GM19025 (cell line): Measurements from ENCODE around the gene CCDC183.
A peak's percentile ranks its signal among the peaks of the same experiment; 100 is the strongest.
"Not testable (repeated sequence)": the region's sequence is repeated elsewhere in the genome, so short reads cannot be mapped to it uniquely, and the experiment has no call there.

Source experiments
- ATAC-seq: cut with Tn5 transposase; IDR thresholded peaks from one replicate; pipeline ENCODE4 v1.9.1; 2021; ENCODE audit warnings: mild to moderate bottlenecking, low read depth, moderate library complexity; ENCODE audit not compliant: unreplicated experiment

The CCDC183 gene

DNA sequence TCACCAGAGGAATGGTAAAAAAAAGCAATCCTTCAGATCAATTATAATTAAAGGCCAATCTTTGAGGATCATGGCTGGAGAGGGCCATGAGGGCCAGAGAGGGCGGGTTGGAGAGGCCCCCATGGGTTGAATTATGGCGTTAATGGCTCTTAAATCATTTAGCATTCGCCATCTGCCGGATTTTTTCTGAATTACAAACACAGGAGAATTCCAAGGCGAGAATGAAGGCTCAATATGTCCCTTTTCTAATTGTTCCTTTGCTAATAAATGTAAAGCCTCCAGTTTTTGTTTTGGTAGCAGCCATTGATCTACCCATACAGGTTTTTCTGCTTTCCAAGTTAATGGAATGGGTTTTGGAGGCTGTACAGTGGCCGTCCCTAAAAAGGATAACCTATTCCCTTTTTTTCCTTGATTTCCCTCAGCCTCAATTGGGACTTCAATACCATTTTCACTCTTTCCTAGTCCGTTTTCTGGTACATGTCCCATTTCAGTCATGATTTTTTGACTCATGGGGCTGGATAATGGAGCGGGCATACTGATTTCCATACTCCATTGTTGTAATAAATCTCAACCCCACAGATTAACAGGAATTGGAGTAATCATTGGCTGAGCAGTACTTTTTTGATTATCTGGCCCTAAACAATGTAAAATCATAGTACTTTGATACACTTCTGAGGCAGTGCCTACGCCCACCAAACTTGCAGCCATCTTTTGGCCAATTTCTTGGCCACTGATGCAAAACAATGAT, 11.7 kb upstream of the CCDC183 start:
- no peak for ATAC-seq

- no peak for ATAC-seq
These were observed 11.2 kb upstream of the CCDC183 start for GRCh38 chr9:136784997-136785361.

DNA sequence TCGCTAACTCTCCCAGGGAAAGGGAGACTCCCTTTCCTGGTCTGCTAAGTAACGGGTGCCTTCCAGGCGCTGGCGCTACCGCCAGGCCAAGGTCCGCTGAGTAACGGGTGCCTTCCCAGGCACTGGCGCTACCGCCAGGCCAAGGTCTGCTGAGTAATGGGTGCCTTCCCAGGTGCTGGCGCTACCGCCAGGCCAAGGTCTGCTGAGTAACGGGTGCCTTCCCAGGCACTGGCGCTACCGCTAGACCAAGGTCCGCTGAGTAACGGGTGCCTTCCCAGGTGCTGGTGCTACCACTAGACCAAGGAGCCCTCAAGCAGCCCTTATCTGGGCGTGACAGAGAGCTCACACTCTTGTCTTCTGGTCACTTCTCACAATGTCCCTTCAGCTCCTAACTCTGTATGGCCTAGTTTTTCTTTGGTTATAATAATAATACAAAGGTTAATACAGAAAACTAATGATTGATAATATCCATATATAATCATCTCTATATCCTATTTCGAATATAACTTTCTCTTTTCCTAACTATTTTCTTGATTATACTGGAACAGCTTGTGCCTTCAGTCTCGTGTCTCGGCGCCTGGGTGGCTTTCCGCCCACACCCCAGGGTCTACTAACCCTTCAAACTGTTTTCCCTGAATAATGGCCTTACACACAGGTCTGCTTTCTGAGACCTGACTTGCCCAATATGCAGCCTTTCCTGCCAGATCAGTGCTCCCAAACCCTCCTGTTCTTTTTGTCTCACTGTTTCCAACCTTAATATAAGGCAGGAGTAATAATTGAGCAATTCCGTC, 10.4 kb upstream of the CCDC183 start:
- not testable (repeated sequence) for ATAC-seq

- no peak for ATAC-seq
These were observed 9.7 kb upstream of the CCDC183 start for GRCh38 chr9:136786451-136786850.

DNA sequence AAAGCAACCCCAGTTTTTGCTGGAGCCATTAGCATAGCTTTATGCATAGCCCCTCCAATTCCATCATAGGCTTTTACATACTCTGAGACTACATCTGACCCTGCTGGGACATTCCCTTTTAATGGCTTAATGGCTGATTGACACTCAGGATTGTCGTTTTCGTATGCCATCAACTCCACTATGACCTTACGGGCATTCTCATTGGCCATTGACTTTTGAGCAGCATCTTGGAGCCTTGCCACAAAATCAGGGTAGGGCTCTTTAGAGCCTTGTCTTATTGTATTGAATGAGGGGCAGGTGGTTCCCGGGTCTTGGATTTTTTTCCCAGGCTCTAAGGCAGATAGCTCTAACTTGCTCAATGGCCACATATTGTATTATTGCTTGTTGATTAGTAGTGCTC, 9.2 kb upstream of the CCDC183 start:
- ATAC-seq = not testable (repeated sequence)

GRCh38 chr9:136787690-136788400, 8.3 kb upstream of the CCDC183 start:
- ATAC-seq = no peak

DNA sequence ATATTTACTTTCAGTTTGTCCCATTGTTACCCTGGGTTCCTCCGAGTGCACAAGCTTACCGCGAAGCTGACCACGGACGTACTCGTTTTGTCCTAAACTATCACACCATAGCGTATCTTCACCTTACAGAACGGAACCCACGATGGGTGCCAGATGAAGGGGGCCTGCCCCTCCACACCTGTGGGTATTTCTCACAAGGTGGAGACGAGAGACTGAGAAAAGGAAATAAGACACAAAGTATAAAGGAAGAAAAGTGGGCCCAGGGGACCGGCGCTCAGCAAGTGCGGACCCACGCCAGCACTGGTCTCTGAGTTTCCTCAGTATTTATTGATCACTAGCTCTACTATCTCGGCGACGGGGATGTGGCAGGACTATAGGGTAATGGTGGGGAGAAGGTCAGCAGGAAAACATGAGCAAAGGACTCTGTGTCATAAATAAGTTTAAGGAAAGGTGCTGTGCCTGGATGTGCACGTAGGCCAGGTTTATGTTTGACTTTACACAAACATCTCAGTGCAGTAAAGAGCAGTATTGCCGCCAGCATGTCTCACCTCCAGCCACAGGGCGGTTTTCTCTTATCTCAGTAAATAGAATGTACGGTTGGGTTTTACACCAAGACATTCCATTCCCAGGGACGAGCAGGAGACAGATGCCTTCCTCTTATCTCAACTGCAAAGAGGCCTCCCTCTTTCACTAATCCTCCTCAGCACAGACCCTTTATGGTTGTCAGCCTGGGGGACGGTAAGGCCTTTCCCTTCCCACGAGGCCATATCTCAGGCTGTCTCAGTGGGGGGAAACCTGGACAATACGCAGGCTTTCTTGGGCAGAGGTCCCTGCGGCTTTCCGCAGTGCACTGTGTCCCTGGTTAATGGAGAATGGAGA, 7.3 kb upstream of the CCDC183 start:
- not testable (repeated sequence) for ATAC-seq

GRCh38 chr9:136789523-136789937, 6.6 kb upstream of the CCDC183 start:
- ATAC-seq = no peak

DNA sequence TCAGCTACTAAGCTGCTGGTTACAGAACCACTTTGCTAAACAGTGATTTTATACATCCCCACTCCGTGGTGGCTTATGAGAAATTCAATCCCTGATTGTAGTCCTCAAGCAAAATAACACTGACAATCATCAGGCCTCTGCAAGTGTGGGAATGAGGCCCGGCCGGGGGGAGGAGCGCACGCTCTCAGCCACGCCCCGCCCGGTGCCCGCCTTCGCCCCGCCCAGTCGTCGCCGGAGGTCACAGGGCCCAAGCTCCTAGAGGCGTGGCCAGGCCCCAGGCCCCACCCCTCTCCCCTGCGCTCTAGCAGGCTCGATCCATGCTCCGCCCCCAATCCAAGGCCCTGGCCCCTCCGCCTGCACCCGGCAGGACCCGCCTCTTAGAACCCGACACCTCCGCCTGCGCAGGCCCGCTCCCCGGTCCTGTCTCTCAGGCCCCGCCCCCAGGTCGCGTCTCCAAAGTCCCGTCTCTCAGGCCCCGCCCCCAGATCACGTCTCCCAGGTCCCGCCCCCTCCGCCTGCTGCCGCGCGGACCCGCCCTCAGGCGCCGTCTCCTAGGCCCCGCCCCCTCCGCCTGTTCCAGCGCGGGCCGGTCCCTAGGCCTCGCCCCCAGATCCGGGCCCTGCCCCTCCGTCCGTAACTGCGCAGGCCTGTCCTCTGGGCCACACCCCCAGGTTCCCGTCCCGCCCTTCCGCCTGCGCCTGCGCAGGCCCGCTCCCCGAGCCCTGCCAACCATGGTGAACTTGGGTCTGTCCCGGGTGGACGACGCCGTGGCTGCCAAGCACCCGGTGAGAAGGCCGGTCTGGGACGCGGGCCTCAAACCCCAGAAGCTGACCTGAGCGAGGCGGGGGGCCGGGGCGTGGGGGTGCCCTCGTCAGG, 5.3 kb upstream of the CCDC183 start, which contains the start of gene TMEM141:
Gene TMEM141, plus strand, starts transcription at position 705 of the 876 bp plus-strand sequence. Its CDS starts 27 bp downstream, at position 732.
- ATAC-seq = peak; percentile 79

- ATAC-seq = no peak
These were observed 4.4 kb upstream of the CCDC183 start for GRCh38 chr9:136791516-136792276.

DNA sequence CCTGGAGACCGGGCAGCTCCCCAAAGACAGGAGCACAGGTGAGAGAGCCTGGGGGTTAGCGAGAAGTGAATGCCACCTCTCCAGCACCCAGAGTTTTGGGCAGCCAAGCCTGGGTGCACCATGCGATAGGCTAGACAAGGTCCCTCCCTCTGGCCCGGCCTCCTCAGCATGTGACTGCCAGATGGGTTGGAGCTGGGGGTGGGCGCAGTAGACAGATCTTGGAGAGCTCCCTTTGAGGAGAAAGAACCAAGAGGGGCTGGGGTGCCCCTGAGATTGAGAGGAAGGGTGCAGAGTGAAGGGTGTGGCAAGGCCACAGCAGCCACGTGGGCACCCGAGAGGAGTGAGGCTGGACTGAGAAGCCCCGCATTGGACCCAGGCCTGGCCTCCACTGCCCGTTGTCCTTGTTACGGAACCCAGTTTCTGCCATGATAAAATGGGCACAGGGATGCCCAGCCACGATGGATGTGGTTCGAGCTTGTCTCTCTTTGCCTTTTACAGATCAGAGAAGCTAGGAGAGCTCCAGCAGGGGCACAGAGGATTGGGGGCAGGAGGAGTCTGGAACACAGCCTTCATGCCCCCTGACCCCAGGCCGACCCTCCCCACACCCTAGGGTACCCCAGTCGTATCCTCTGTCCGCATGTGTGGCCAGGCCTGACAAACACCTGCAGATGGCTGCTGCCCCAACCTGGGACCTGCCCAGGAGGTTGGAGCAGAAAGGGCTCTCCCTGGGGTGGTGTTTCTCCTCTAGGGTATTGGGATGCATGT, 3.6 kb upstream of the CCDC183 start:
- ATAC-seq = no peak

DNA sequence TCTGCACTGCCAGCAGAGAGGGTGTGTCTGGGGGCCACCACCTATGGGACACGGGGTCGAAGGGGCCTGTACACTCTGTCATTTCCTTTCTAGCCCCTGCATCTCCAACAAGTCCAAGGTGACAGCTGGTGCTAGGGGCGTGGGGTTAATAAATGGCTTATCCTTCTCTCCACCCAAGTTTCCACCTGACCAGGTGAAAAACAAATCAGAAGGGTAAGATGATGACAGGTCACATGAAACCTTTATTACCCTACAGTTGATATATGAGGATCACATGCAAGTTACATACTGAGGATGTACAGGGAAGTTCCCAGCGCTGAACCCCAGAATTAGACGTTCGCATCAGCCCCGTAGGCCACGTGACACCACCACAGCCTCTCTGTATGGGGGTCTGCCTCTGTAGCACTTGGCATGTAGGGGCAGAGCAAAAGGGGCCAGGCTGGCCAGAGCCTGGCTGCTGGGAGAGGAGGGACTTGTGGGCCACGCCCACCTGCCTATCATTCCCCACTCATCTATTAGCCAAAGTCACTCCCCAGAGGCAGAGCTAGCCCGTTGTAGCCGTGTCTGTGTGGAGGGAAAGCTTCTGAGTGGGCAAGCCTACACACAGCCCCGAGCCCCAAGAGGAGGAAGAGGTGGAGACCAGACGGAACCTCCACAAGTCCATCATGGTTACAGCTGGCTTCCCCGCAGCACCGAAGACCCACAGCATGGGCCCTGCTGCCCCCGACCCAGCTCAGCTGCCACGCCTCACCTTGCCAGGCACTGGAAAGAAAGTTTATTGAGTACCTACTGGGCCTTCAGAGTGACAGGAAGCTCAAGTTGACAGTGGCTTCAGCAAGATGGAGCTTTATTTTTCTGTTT, 2.8 kb upstream of the CCDC183 start:
- ATAC-seq = no peak

DNA sequence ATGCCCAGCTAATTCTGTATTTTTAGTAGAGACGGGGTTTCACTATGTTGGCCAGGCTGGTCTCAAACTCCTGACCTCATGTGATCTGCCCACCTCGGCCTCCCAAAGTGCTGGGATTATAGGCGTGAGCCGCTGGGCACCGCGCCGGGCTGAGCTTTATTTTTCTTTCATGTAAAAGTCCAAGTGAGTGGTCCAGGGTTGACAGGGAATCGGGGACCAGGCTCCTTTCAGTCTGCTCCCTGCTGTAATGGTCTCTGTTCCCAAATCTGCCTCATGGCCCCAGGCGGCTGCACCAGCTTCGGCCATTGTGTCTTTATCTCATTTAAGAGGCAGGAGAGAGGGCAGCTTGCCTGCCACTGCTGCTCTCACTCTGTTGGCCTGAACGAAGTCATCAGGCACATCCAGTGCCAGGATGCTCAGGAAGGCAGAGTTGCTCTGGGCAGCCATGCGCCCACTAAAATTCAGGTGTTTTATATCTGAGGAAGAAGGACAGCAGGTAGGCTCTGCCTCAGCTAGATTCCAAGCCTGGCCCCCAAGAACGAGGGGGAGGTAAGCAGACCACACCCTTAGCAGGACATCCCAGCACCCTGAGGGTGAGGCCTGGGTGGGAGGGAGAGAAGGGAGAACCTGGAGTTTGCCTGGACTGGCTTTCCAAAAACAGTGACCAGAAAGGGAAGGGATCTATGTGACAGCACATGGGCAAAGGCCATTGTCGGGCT, 1.7 kb upstream of the CCDC183 start:
- ATAC-seq = no peak

- no peak for ATAC-seq
These were observed 1.2 kb upstream of the CCDC183 start for GRCh38 chr9:136795000-136795348.

- ATAC-seq = not testable (repeated sequence)
These were observed 723 bp downstream of the CCDC183 start for GRCh38 chr9:136796775-136797347.

DNA sequence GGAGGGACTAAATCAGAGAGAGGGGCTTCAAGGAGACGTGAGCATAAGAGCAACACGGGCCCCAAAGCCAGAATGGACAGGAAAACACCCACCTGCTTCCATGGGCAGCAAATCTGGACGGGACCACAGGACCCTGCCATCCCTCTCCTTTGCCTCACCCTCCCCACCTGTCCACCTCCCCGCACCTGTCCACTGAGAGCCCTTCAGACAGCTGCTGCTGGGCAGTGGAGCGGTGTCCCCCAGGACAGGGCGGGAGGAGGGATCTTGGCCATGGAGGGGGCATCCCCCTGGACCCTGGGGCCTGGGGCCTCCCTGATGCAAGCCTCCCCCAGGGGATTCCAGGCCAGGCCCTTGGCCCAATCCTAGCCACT, 2.6 kb downstream of the CCDC183 start:
- ATAC-seq = no peak
